ENCODE data around the gene SPAG8. TPM values are rescaled to one million over a fixed set of nuclear protein-coding genes. Genes with fewer than 3 reads are reported as not detected.
A peak's percentile ranks its signal among the peaks of the same experiment; 100 is the strongest.

The SPAG8 gene
- total RNA-seq, 1 experiment from 2014 or later: 0.90 TPM

GRCh38 chr9:35797311-35798109 lies 14.6 kb downstream of the SPAG8 start:
- in situ Hi-C loops (cut with HindIII; ENCODE audit: low pct_unique_long_range_greater_than_20kb, low sequenced_read_pairs): no loop called here
- no TSS peak for BruUV-seq (replicated peaks)
- intact Hi-C loops (cut with micrococcal nuclease; ENCODE audit: unreplicated experiment): no loop called here

GRCh38 chr9:35795695-35796094 lies 16.4 kb downstream of the SPAG8 start:
- Histone ChIP-seq H3K36me3 (ENCODE audit: control insufficient read depth, insufficient read depth, low read length) (no peaks in the 10 kb centered on the region; the same call in 1 of the 2 replicates), H3K4me3 (ENCODE audit: low read depth in 2 of 2, low read length in 2 of 2) (no peak overlapping the region), H3K27ac (ENCODE audit: low read length) (no peak overlapping the region), H3K27me3 (ENCODE audit: control insufficient read depth, insufficient read depth, low read length) (no peaks in the 10 kb centered on the region), H3K4me1 (ENCODE audit: control insufficient read depth, insufficient read depth, low read length) (0 out of 2 replicates have a peak, but pooled peaks cover 3% of the 10 kb centered on the region), H3K9me3 (ENCODE audit: control insufficient read depth, insufficient read depth, low read depth, low read length) (no peaks in the 10 kb centered on the region)
- BruUV-seq (replicated peaks): no TSS peak
- POLR2A ChIA-PET: interaction anchor here (0.6 kb wide), 1 partner anchor 824 kb away, joined by 7 read pairs; no protein-coding TSS in a partner anchor
- in situ Hi-C loops (cut with HindIII; ENCODE audit: low pct_unique_long_range_greater_than_20kb, low sequenced_read_pairs) (no loop called here), intact Hi-C loops (cut with micrococcal nuclease; ENCODE audit: unreplicated experiment) (no loop called here)
- ATAC-seq (0 out of 2 replicates have a peak, but pooled peaks have one; percentile 36), DNase-seq (ENCODE audit: low read depth, low spot score) (no peak)
- CTCF ChIA-PET: no interaction called here
- TF ChIP-seq REST (IDR thresholded peaks at IDR 0.05; ENCODE audit: insufficient read depth in 1 of 2, low read depth in 2 of 2, low read length in 1 of 2): no peak
- no peak for TF ChIP-seq CTCF (IDR thresholded peaks at IDR 0.05)
- TF ChIP-seq POLR2AphosphoS5 (IDR thresholded peaks at IDR 0.05; ENCODE audit: low read depth, low read length): no peak
- no peak for TF ChIP-seq SIN3A (IDR thresholded peaks at IDR 0.05; ENCODE audit: borderline replicate concordance, insufficient read depth, low read depth, low read length)

More at GRCh38 chr9:35797311-35798109, 14.6 kb downstream of the SPAG8 start:
- Histone ChIP-seq H3K4me3 (ENCODE audit: low read depth in 2 of 2, low read length in 2 of 2) (no peak overlapping the region), H3K9me3 (ENCODE audit: control insufficient read depth, insufficient read depth, low read depth, low read length) (no peaks in the 10 kb centered on the region), H3K36me3 (ENCODE audit: control insufficient read depth, insufficient read depth, low read length) (no peaks in the 10 kb centered on the region; the same call in 1 of the 2 replicates), H3K27me3 (ENCODE audit: control insufficient read depth, insufficient read depth, low read length) (no peaks in the 10 kb centered on the region), H3K4me1 (ENCODE audit: control insufficient read depth, insufficient read depth, low read length) (0 out of 2 replicates have a peak, but pooled peaks cover 3% of the 10 kb centered on the region), H3K27ac (ENCODE audit: low read length) (no peak overlapping the region)
- DNase-seq (ENCODE audit: low read depth, low spot score): no peak
- ChIA-PET POLR2A (no interaction called here), CTCF (no interaction called here)
- TF ChIP-seq SIN3A (IDR thresholded peaks at IDR 0.05; ENCODE audit: borderline replicate concordance, insufficient read depth, low read depth, low read length): no peak
- TF ChIP-seq CTCF (IDR thresholded peaks at IDR 0.05): no peak
- no peak for TF ChIP-seq TCF7L2 (IDR thresholded peaks at IDR 0.05; ENCODE audit: low read depth, low read length)
- TF ChIP-seq REST (IDR thresholded peaks at IDR 0.05; ENCODE audit: insufficient read depth in 1 of 2, low read depth in 2 of 2, low read length in 1 of 2): no peak
- TF ChIP-seq POLR2AphosphoS5 (IDR thresholded peaks at IDR 0.05; ENCODE audit: low read depth, low read length): no peak
- no peak for ATAC-seq

Measured in Panc1 (cell line).